ENCODE measurements around the gene EEF1A2. TPM values are rescaled to one million over a fixed set of nuclear protein-coding genes. Genes with fewer than 3 reads are reported as not detected.

Gene EEF1A2
- total RNA-seq, 1 experiment from 2014 or later: 359 TPM

- intact Hi-C loops (cut with micrococcal nuclease; ENCODE audit: unreplicated experiment): no loop called here
- no peak for TF ChIP-seq CTCF (IDR thresholded peaks at IDR 0.05; ENCODE audit: unreplicated experiment)
- DNase-seq: no peak
- peaks cover 9% of the 10 kb centered on the region for H3K4me1 Mint-ChIP-seq (ENCODE audit: low read depth, unreplicated experiment)
- BruUV-seq (replicated peaks): no TSS peak
- no peak within 1 kb of the TSS for H3K4me3 Mint-ChIP-seq (ENCODE audit: low read depth, unreplicated experiment)
- peaks cover 91% of the 10 kb centered on the region for H3K27me3 Mint-ChIP-seq (ENCODE audit: unreplicated experiment)
- no peak within 1 kb of the TSS for H3K27ac Mint-ChIP-seq (ENCODE audit: unreplicated experiment)
- H3K36me3 Mint-ChIP-seq (ENCODE audit: insufficient read depth, unreplicated experiment): peaks cover 6% of the 10 kb centered on the region
- H3K9me3 Mint-ChIP-seq (ENCODE audit: low read depth, unreplicated experiment): no peaks in the 10 kb centered on the region
- CTCF ChIA-PET: no interaction called here
Measured at GRCh38 chr20:63471981-63472831, 26.7 kb downstream of the EEF1A2 start, which contains the start of gene KCNQ2. TSS of gene KCNQ2 (minus strand) at chr20:63472655. CDS start at chr20:63472463, 192 bp downstream.

- no TSS peak for BruUV-seq (replicated peaks)
- H3K9me3 Mint-ChIP-seq (ENCODE audit: low read depth, unreplicated experiment): no peaks in the 10 kb centered on the region
- CTCF ChIA-PET: no interaction called here
- peaks cover 6% of the 10 kb centered on the region for H3K36me3 Mint-ChIP-seq (ENCODE audit: insufficient read depth, unreplicated experiment)
- H3K27me3 Mint-ChIP-seq (ENCODE audit: unreplicated experiment): peaks cover 91% of the 10 kb centered on the region
- H3K27ac Mint-ChIP-seq (ENCODE audit: unreplicated experiment): no peak overlapping the region
- H3K4me1 Mint-ChIP-seq (ENCODE audit: low read depth, unreplicated experiment): peaks cover 9% of the 10 kb centered on the region
- no peak for DNase-seq
- intact Hi-C loops (cut with micrococcal nuclease; ENCODE audit: unreplicated experiment): no loop called here
- no peak overlapping the region for H3K4me3 Mint-ChIP-seq (ENCODE audit: low read depth, unreplicated experiment)
- TF ChIP-seq CTCF (IDR thresholded peaks at IDR 0.05; ENCODE audit: unreplicated experiment): no peak
Measured at GRCh38 chr20:63471717-63471980, 27.2 kb downstream of the EEF1A2 start.

- intact Hi-C loops (cut with micrococcal nuclease; ENCODE audit: unreplicated experiment): no loop called here
- no peaks in the 10 kb centered on the region for H3K9me3 Mint-ChIP-seq (ENCODE audit: low read depth, unreplicated experiment)
- H3K4me3 Mint-ChIP-seq (ENCODE audit: low read depth, unreplicated experiment): no peak overlapping the region
- H3K27ac Mint-ChIP-seq (ENCODE audit: unreplicated experiment): no peak overlapping the region
- DNase-seq: no peak
- CTCF ChIA-PET: interaction anchor here (1.2 to 1.5 kb wide), 2 partner anchors 10 to 11 kb away, joined by 4 read pairs; no protein-coding TSS in a partner anchor
- peaks cover 91% of the 10 kb centered on the region for H3K27me3 Mint-ChIP-seq (ENCODE audit: unreplicated experiment)
- H3K4me1 Mint-ChIP-seq (ENCODE audit: low read depth, unreplicated experiment): peaks cover 9% of the 10 kb centered on the region
- peaks cover 6% of the 10 kb centered on the region for H3K36me3 Mint-ChIP-seq (ENCODE audit: insufficient read depth, unreplicated experiment)
- TF ChIP-seq CTCF (IDR thresholded peaks at IDR 0.05; ENCODE audit: unreplicated experiment): no peak
- BruUV-seq (replicated peaks): no TSS peak
Measured at GRCh38 chr20:63471002-63471716, 27.7 kb downstream of the EEF1A2 start.

- CTCF ChIA-PET: interaction anchor here (1.2 to 1.5 kb wide), 2 partner anchors 9 to 11 kb away, joined by 4 read pairs; no protein-coding TSS in a partner anchor
- H3K27ac Mint-ChIP-seq (ENCODE audit: unreplicated experiment): no peak overlapping the region
- BruUV-seq (replicated peaks): no TSS peak
- TF ChIP-seq CTCF (IDR thresholded peaks at IDR 0.05; ENCODE audit: unreplicated experiment): no peak
- H3K9me3 Mint-ChIP-seq (ENCODE audit: low read depth, unreplicated experiment): no peaks in the 10 kb centered on the region
- no peak for DNase-seq
- intact Hi-C loops (cut with micrococcal nuclease; ENCODE audit: unreplicated experiment): no loop called here
- peaks cover 9% of the 10 kb centered on the region for H3K4me1 Mint-ChIP-seq (ENCODE audit: low read depth, unreplicated experiment)
- peaks cover 91% of the 10 kb centered on the region for H3K27me3 Mint-ChIP-seq (ENCODE audit: unreplicated experiment)
- no peak overlapping the region for H3K4me3 Mint-ChIP-seq (ENCODE audit: low read depth, unreplicated experiment)
- peaks cover 6% of the 10 kb centered on the region for H3K36me3 Mint-ChIP-seq (ENCODE audit: insufficient read depth, unreplicated experiment)
Measured at GRCh38 chr20:63470410-63470809, 28.5 kb downstream of the EEF1A2 start.
